ENCODE data around the gene PHPT1.
"Not testable (repeated sequence)": the region's sequence is repeated elsewhere in the genome, so short reads cannot be mapped to it uniquely, and the experiment has no call there.

Gene PHPT1

DNA sequence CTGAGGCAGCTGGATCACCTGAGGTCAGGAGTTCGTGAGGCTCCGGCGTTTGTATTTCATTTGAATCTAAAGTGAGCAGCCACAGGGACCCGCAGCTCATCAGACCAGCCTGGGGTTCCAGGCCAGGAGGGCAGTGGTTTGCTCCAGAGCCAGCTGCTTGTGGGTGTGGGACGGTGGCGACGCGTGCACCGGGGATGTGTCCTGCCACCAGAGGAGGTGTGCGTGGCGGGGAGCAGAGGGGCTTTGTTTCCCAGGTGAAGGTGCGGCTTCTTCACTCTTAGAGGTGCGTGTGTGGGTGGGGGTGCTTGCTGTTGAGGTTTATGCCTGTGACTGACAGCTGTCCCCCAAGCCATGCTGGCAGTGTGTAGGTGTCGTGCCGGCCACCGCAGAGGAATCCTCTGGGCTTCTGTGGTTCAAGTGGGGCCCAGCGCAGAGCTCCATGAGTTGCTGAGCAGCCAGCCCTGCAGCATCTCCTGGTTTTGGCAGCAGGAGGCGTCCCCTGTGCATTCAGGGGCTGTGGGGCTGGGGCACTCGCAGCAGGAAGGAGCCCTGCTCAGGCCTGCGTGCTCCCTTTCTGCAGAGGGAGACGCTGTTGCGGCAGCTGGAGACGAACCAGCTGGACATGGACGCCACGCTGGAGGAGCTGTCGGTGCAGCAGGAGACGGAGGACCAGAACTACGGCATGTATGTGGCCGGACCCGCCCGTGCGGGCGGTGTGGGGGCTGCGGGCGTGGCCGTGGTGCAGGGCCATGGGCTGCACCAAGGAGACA is 13.9 kb upstream of the PHPT1 start:
- no peak for TF ChIP-seq CTCF (IDR thresholded peaks at IDR 0.05)
- no peak overlapping the region for H3K27ac ChIP-seq
- no peak overlapping the region for H3K4me3 ChIP-seq (ENCODE audit: low read depth, low read length)
- H3K9me3 ChIP-seq (ENCODE audit: control insufficient read depth, low read length): no peaks in the 10 kb centered on the region
- H3K4me2 ChIP-seq (ENCODE audit: low read length): no peak overlapping the region
- no peaks in the 10 kb centered on the region for H3K79me2 ChIP-seq
- H2AFZ ChIP-seq: no peak overlapping the region
- H3K9ac ChIP-seq: no peak overlapping the region
- no peaks in the 10 kb centered on the region for H3K4me1 ChIP-seq
- H3K36me3 ChIP-seq (ENCODE audit: control insufficient read depth, insufficient read depth, low read length): no peaks in the 10 kb centered on the region
- no peaks in the 10 kb centered on the region for H3K27me3 ChIP-seq (ENCODE audit: control insufficient read depth, insufficient read depth, low read length)

- no peak overlapping the region for H2AFZ ChIP-seq
- TF ChIP-seq CTCF (IDR thresholded peaks at IDR 0.05): no peak
- H3K4me3 ChIP-seq (ENCODE audit: low read depth, low read length): no peak overlapping the region
- H3K79me2 ChIP-seq: no peaks in the 10 kb centered on the region
- no peaks in the 10 kb centered on the region for H3K9me3 ChIP-seq (ENCODE audit: control insufficient read depth, low read length)
- H3K4me2 ChIP-seq (ENCODE audit: low read length): no peak overlapping the region
- no peaks in the 10 kb centered on the region for H3K27me3 ChIP-seq (ENCODE audit: control insufficient read depth, insufficient read depth, low read length)
- H3K9ac ChIP-seq: no peak overlapping the region
- no peaks in the 10 kb centered on the region for H3K36me3 ChIP-seq (ENCODE audit: control insufficient read depth, insufficient read depth, low read length)
- no peak overlapping the region for H3K27ac ChIP-seq
- H3K4me1 ChIP-seq: no peaks in the 10 kb centered on the region
Observed at GRCh38 chr9:136835932-136836904, 13.0 kb upstream of the PHPT1 start.

GRCh38 chr9:136837146-136837855 is 11.9 kb upstream of the PHPT1 start:
- Histone ChIP-seq H3K9ac (no peak overlapping the region), H3K4me3 (ENCODE audit: low read depth, low read length) (no peak overlapping the region), H3K79me2 (no peaks in the 10 kb centered on the region), H3K4me1 (peaks cover 2% of the 10 kb centered on the region), H3K27me3 (ENCODE audit: control insufficient read depth, insufficient read depth, low read length) (no peaks in the 10 kb centered on the region), H2AFZ (no peak overlapping the region), H3K36me3 (ENCODE audit: control insufficient read depth, insufficient read depth, low read length) (no peaks in the 10 kb centered on the region), H3K4me2 (ENCODE audit: low read length) (no peak overlapping the region), H3K9me3 (ENCODE audit: control insufficient read depth, low read length) (no peaks in the 10 kb centered on the region), H3K27ac (no peak overlapping the region)
- no peak for TF ChIP-seq CTCF (IDR thresholded peaks at IDR 0.05)

DNA sequence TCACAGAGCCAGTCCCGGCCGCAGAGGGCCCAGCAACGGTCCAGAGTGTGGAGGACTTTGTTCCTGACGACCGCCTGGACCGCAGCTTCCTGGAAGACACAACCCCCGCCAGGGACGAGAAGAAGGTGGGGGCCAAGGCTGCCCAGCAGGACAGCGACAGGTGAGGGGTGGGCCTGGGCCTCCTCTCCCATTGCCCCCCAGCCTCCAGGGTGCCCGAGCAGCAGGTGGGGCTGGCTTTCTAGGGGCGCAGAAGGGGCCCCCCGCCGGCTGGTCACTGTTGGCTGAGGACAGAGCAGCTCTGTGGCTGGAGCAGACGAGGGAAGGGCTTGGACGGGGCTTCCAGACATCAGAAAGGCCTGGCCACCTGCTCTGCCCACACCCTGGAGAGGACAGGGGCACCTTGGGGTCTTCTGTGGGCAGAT is 11.3 kb upstream of the PHPT1 start:
- H2AFZ ChIP-seq; H3K79me2 ChIP-seq; H3K27me3 ChIP-seq (ENCODE audit: control insufficient read depth, insufficient read depth, low read length); H3K4me2 ChIP-seq (ENCODE audit: low read length); H3K9ac ChIP-seq; H3K27ac ChIP-seq; H3K4me1 ChIP-seq; H3K36me3 ChIP-seq (ENCODE audit: control insufficient read depth, insufficient read depth, low read length); H3K4me3 ChIP-seq (ENCODE audit: low read depth, low read length); H3K9me3 ChIP-seq (ENCODE audit: control insufficient read depth, low read length): not testable (repeated sequence)
